Body of pancreas (tissue), 4 donors: Measurements from ENCODE around the gene GCDH. TPM values are rescaled to one million over a fixed set of nuclear protein-coding genes. Genes with fewer than 3 reads are reported as not detected.

Source experiments
- ATAC-seq: fragments of 150-250 bp; one replicate; pipeline ENCODE4 v1.9.1; 2016
- DNase-seq, 4 donors: peaks; one replicate each; pipeline ENCODE4 v3.0.0-alpha.2; 2019
- H3K27ac ChIP-seq, 4 donors: fragments of 200-600 bp; sonication (generic); 1 replicate in 3 of 4; 2 replicates in 1 of 4; pipeline versions ENCODE4 v1.5.1 to v1.6.1; 2016 to 2019; ENCODE audit warnings: mild to moderate bottlenecking in 1 of 4, mixed read lengths in 1 of 4, moderate library complexity in 1 of 4
- H3K27me3 ChIP-seq, 2 donors: fragments of 200-600 bp; sonication (generic); one replicate each; pipeline ENCODE4 v1.6.0; 2016; ENCODE audit warnings: mild to moderate bottlenecking in 1 of 2
- H3K36me3 ChIP-seq, 2 donors: fragments of 200-600 bp; sonication (generic); replicated peaks in 1 of 2; 2 replicates each; pipeline ENCODE4 v1.5.1; 2016; ENCODE audit warnings: low read depth in 2 of 2; ENCODE audit not compliant: insufficient read depth in 1 of 2
- H3K4me1 ChIP-seq: fragments of 200-600 bp; sonication (generic); one replicate; pipeline ENCODE4 v1.6.0; 2016
- H3K4me3 ChIP-seq, 2 donors: fragments of 200-600 bp; sonication (generic); 1 replicate in 1 of 2; 2 replicates in 1 of 2; pipeline ENCODE4 v1.5.1; 2016 to 2019
- H3K9me3 ChIP-seq, 3 donors: fragments of 200-600 bp; sonication (generic); 1 replicate in 2 of 3; 2 replicates in 1 of 3; pipeline ENCODE4 v1.5.1; 2016
- POLR2A ChIP-seq, 3 donors: fragments of 450-650 bp; IDR thresholded peaks; one replicate each; pipeline ENCODE4 v1.6.1; 2016; ENCODE audit warnings: antibody characterized with exemption in 3 of 3, mild to moderate bottlenecking in 2 of 3
- WGBS, 2 donors: methylation state at CpG; one replicate each; pipeline ENCODE4 v1.1.5; 2017; 5-methylcytosine and 5-hydroxymethylcytosine counted together
- intact Hi-C: fragments of 100-400 bp; cut with DNase I; formaldehyde crosslinking; loops from one replicate; pipeline ENCODE4 v1.15.1; 2023
- total RNA-seq, 2 donors: library from RNA; depleted of rRNA; stranded (reverse); fragments of >200 nt; gene quantifications; one replicate each; pipeline ENCODE4 v1.1.0, GENCODE V29; 2016
- TF ChIP-seq, protein P1 (sequence below), 7 experiments: fragments of 450-650 bp in 4 of 7; fragments of 200-600 bp in 3 of 7; sonication (generic) in 3 of 7; IDR thresholded peaks; one replicate each; pipeline ENCODE4 v1.5.1; 2016 to 2019; ENCODE audit warnings: antibody characterized with exemption in 7 of 7

GCDH gene
- total RNA-seq, 2 donors from 2014 or later = 17.4 to 57.7 TPM

DNA sequence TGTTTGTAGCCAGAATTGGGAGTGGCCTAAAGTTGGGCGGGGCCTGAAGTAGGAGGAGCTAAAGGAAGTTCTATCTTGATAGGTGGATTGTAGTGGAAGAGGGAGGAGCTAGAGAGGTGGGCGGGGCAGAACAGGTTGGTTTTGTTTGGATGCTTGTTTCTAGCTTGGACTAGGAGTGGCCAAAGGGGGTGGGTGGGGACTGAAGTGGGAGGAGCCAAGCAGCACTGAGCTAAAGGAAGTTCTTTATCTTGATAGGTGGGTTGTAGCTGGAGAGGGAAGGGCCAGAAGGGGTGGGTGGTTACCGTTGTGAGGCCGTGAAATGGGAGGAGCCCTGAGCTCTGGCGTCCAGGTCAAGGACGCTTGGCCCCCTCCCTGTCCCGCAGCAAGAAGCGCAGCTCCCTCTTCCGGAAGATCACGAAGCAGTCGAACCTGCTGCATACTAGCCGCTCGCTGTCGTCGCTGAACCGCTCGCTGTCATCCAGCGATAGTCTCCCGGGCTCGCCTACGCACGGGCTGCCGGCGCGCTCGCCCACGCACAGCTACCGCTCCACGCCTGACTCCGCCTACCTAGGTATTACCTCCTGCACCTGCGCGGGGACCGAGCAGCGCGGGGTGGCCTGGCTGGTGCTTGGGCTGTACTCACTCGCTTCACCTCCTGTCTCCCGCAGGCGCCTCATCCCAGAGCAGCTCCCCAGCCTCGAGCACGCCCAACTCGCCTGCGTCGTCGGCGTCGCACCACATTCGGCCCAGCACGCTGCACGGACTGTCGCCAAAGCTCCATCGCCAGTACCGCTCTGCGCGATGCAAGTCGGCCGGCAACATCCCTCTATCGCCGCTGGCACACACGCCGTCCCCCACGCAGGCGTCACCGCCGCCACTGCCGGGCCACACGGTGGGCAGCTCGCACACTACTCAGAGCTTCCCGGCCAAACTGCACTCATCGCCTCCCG lies 17.7 kb upstream of the GCDH start:
- Histone ChIP-seq H3K4me1 (peaks cover 7% of the 10 kb centered on the region), H3K27ac (no peak overlapping the region), H3K27me3 (no peaks in the 10 kb centered on the region), H3K36me3 (peaks cover 0 to 6% of the 10 kb centered on the region in 2 donors), H3K4me3 (no peak overlapping the region), H3K9me3 (no peaks in the 10 kb centered on the region)
- intact Hi-C loops = no loop called here
- ATAC-seq (peak; percentile 82), DNase-seq (peak; percentile 75 to 93 (median 84))
- no peak for TF ChIP-seq POLR2A (IDR thresholded peaks at IDR 0.05)
- TF ChIP-seq, protein P1, sequence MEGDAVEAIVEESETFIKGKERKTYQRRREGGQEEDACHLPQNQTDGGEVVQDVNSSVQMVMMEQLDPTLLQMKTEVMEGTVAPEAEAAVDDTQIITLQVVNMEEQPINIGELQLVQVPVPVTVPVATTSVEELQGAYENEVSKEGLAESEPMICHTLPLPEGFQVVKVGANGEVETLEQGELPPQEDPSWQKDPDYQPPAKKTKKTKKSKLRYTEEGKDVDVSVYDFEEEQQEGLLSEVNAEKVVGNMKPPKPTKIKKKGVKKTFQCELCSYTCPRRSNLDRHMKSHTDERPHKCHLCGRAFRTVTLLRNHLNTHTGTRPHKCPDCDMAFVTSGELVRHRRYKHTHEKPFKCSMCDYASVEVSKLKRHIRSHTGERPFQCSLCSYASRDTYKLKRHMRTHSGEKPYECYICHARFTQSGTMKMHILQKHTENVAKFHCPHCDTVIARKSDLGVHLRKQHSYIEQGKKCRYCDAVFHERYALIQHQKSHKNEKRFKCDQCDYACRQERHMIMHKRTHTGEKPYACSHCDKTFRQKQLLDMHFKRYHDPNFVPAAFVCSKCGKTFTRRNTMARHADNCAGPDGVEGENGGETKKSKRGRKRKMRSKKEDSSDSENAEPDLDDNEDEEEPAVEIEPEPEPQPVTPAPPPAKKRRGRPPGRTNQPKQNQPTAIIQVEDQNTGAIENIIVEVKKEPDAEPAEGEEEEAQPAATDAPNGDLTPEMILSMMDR (IDR thresholded peaks at IDR 0.05) = peak in 1 of 7 experiments; percentile 7
- WGBS, 2 donors = 70 to 72% methylated on average over 38 to 70 of the region's 70 CpGs

DNA sequence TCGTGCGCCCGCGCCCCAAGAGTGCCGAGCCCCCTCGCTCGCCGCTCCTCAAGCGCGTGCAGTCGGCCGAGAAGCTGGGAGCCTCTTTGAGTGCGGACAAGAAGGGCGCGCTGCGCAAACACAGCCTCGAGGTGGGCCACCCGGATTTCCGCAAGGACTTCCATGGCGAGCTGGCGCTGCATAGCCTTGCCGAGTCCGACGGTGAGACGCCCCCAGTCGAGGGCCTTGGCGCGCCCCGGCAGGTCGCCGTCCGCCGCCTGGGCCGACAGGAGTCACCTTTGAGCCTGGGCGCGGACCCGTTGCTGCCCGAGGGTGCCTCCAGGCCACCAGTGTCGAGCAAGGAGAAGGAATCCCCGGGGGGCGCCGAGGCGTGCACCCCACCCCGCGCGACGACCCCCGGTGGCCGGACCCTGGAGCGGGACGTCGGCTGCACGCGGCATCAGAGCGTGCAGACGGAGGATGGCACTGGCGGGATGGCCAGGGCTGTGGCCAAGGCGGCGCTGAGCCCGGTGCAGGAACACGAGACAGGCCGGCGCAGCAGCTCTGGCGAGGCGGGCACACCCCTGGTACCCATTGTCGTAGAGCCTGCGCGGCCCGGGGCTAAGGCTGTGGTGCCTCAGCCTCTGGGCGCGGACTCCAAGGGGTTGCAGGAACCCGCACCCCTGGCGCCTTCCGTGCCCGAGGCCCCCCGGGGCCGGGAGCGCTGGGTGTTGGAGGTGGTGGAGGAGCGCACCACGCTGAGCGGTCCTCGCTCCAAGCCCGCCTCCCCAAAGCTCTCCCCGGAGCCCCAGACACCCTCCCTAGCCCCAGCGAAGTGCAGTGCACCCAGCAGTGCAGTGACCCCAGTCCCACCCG lies 16.8 kb upstream of the GCDH start:
- H3K27me3 ChIP-seq = no peaks in the 10 kb centered on the region
- no peak overlapping the region for H3K27ac ChIP-seq
- intact Hi-C loops = no loop called here
- H3K36me3 ChIP-seq = peaks cover 0 to 6% of the 10 kb centered on the region in 2 donors
- peaks cover 7% of the 10 kb centered on the region for H3K4me1 ChIP-seq
- H3K9me3 ChIP-seq = no peaks in the 10 kb centered on the region
- no peak overlapping the region for H3K4me3 ChIP-seq
- DNase-seq (no peak), ATAC-seq (no peak)
- TF ChIP-seq, protein P1 (IDR thresholded peaks at IDR 0.05) = no peak
- no peak for TF ChIP-seq POLR2A (IDR thresholded peaks at IDR 0.05)
- 78 to 87% methylated on average over 20 to 50 of the region's 86 CpGs for WGBS, 2 donors

DNA sequence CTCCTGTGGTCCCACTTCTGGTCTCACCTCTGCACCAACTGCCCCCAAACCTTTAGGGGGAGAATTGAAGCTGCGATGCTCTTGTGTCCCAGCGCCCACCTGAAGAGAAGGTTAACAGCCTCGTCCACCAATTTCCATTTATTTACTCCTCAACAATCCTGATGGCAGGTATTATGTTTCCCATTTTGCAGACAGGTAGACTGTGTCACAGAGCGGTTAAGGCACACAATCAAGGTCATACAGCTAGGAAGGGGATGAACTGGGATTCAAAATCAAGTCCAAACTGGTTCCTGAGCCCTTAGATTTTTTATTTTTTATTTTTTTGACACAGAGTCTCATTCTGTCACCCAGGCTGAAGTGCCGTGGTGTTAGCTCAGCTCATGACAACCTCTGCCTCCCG lies 15.9 kb upstream of the GCDH start:
- ATAC-seq = no peak
- Histone ChIP-seq H3K27me3 (no peaks in the 10 kb centered on the region), H3K27ac (no peak overlapping the region), H3K4me3 (no peak overlapping the region), H3K9me3 (no peaks in the 10 kb centered on the region), H3K36me3 (peaks cover 0 to 6% of the 10 kb centered on the region in 2 donors), H3K4me1 (peaks cover 8% of the 10 kb centered on the region)
- TF ChIP-seq, protein P1 (IDR thresholded peaks at IDR 0.05) = no peak
- no peak for TF ChIP-seq POLR2A (IDR thresholded peaks at IDR 0.05)
- intact Hi-C loops = no loop called here
- DNase-seq = no peak
- WGBS, 2 donors = 96 to 97% methylated on average over 6 of the region's 6 CpGs

DNA sequence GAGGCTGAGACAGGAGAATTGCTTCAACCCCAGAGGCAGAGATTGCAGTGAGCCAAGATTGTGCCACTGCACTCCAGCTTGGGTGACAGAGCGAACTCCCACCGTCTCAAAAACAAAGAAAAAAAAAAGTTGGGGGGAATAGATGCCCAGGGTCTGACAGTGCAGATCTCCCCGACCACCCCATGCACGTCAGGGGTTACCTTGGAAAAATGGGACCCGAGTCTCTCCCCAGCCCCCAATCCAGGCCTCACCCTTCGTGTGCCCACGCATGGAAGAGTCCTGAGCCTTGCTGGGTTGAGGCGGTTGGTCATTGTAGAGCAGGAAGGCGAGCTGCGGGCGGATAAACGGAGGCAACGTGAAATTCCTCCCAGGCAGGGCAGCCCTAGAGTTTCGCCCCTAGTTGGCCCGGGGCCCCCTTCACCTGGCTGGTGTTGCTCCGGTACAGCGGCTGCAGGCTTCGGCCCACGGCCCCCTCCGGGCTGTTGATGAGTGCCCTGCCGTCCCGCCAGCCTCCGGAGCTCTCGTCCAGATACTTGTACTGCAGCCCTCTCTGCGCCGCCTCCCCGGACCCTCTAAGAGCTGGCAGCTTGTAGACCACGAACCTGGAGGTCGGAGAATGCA lies 10.3 kb upstream of the GCDH start:
- Histone ChIP-seq H3K9me3 (peaks cover 0 to 6% (median 0%) of the 10 kb centered on the region in 3 donors), H3K27me3 (no peaks in the 10 kb centered on the region), H3K36me3 (no peaks in the 10 kb centered on the region), H3K27ac (peak overlapping the region; percentile 85 to 98 (median 90)), H3K4me1 (peaks cover 21% of the 10 kb centered on the region), H3K4me3 (peak overlapping the region; percentile 46 to 63)
- DNase-seq = peak; percentile 34 to 50 (median 49)
- 7 to 19% methylated on average over 7 to 29 of the region's 29 CpGs for WGBS, 2 donors
- intact Hi-C loops = no loop called here
- ATAC-seq = peak; percentile 21
- TF ChIP-seq, protein P1 (IDR thresholded peaks at IDR 0.05) = no peak
- no peak for TF ChIP-seq POLR2A (IDR thresholded peaks at IDR 0.05)
